ENCODE data around the gene MAP7D1.

MAP7D1 gene

DNA sequence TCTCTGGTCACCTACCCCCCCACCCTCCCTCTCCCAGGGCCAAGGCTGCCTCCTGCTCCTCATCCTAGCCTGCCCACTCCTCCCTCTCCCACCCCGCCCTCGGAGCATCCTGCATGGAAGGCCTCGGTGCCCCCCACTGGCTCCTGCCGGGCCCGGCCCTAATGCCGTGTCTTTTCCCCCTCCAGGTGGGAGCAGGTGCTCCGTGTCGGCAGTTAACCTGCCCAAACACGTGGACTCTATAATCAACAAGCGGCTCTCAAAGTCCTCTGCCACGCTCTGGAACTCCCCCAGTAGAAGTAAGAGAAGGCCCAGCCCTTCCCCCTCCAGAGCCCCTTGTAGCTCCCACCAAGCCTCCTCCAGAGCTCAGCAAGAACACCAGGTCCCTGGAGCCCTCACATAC is 18.8 kb downstream of the MAP7D1 start:
- H3K27me3 ChIP-seq (ENCODE audit: insufficient read depth, low read length), result no peaks in the 10 kb centered on the region
- H3K9ac ChIP-seq (ENCODE audit: low read depth, low read length), result peak overlapping the region; percentile 5; the same call in 1 of the 2 replicates
- H3K27ac ChIP-seq (ENCODE audit: low read depth, low read length), result no peak overlapping the region
- no peak overlapping the region for H3K4me3 ChIP-seq (ENCODE audit: low read length)
- H3K4me1 ChIP-seq (ENCODE audit: insufficient read depth, low read length), result peaks cover 14% of the 10 kb centered on the region; the same call in 1 of the 2 replicates
- no peaks in the 10 kb centered on the region for H3K9me3 ChIP-seq (ENCODE audit: insufficient read depth, low read depth, low read length)
- H3K36me3 ChIP-seq (ENCODE audit: insufficient read depth, low read length), result peaks cover 48% of the 10 kb centered on the region
- 80% methylated on average over 11 of the region's 11 CpGs for WGBS

DNA sequence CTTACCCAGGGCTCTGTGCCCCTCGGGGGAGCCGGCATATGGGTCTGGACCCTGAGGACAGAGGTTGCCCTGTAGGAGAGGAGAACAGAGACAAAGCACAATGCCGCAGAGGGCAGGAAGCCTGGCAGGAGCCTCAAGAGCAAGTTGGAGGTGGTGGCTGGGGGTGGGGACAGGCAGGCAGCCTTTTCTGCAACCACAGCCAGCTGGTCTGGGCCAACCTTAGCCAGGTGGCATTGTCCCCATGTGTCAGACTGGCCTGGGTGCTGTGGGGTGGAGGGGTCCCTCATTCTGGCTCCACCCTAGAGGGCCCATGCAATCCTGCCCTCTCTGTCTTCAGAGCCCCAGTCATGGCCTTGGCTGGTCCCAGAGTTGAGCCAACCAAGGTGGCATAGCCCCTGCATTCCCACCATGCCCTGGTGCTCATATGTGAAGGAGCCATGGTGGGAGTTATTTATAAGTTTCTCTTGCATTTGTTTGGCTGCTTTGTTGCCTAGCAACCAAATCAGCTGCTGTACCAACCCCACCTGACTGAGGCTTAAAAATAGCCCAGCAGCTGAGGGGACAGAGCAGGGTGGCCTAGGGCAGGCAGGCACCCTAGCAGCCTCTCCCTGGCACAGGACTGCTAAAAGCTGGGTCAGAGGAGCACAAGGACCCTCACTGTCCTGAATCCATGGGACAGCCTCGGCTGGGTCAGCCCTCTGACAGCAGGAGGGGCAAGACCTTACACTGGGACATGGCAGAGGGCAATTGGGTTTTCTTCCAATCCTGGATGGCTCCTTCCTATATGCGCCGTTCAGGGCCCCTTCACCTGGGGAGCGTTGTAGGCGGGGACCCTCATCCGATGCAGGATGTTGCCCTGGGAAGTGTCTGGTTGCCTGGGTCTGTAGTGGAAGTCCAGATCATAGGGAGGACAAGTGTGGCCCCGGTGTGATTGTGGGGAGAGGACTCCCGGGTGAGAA is 19.5 kb downstream of the MAP7D1 start:
- Histone ChIP-seq H3K4me1 (ENCODE audit: insufficient read depth, low read length) (peaks cover 14% of the 10 kb centered on the region; the same call in 1 of the 2 replicates), H3K9me3 (ENCODE audit: insufficient read depth, low read depth, low read length) (no peaks in the 10 kb centered on the region), H3K27me3 (ENCODE audit: insufficient read depth, low read length) (no peaks in the 10 kb centered on the region), H3K36me3 (ENCODE audit: insufficient read depth, low read length) (peaks cover 55% of the 10 kb centered on the region), H3K27ac (ENCODE audit: low read depth, low read length) (0 out of 2 replicates have a peak overlapping the region, but pooled peaks have one; percentile 10), H3K4me3 (ENCODE audit: low read length) (peak overlapping the region; percentile 39; the same call in 1 of the 2 replicates), H3K9ac (ENCODE audit: low read depth, low read length) (peak overlapping the region; percentile 43; the same call in 1 of the 2 replicates)
- whole genome bisulfite sequencing, result 91% methylated on average over 11 of the region's 11 CpGs

GRCh38 chr1:36176106-36176949 is 20.4 kb downstream of the MAP7D1 start:
- Histone ChIP-seq H3K9me3 (ENCODE audit: insufficient read depth, low read depth, low read length) (no peaks in the 10 kb centered on the region), H3K36me3 (ENCODE audit: insufficient read depth, low read length) (peaks cover 61% of the 10 kb centered on the region), H3K4me3 (ENCODE audit: low read length) (peak overlapping the region; percentile 39; the same call in 1 of the 2 replicates), H3K4me1 (ENCODE audit: insufficient read depth, low read length) (peaks cover 14% of the 10 kb centered on the region; the same call in 1 of the 2 replicates), H3K9ac (ENCODE audit: low read depth, low read length) (peak overlapping the region; percentile 43; the same call in 1 of the 2 replicates), H3K27ac (ENCODE audit: low read depth, low read length) (no peak overlapping the region), H3K27me3 (ENCODE audit: insufficient read depth, low read length) (no peaks in the 10 kb centered on the region)
- WGBS, result 86% methylated on average over 76 of the region's 76 CpGs

DNA sequence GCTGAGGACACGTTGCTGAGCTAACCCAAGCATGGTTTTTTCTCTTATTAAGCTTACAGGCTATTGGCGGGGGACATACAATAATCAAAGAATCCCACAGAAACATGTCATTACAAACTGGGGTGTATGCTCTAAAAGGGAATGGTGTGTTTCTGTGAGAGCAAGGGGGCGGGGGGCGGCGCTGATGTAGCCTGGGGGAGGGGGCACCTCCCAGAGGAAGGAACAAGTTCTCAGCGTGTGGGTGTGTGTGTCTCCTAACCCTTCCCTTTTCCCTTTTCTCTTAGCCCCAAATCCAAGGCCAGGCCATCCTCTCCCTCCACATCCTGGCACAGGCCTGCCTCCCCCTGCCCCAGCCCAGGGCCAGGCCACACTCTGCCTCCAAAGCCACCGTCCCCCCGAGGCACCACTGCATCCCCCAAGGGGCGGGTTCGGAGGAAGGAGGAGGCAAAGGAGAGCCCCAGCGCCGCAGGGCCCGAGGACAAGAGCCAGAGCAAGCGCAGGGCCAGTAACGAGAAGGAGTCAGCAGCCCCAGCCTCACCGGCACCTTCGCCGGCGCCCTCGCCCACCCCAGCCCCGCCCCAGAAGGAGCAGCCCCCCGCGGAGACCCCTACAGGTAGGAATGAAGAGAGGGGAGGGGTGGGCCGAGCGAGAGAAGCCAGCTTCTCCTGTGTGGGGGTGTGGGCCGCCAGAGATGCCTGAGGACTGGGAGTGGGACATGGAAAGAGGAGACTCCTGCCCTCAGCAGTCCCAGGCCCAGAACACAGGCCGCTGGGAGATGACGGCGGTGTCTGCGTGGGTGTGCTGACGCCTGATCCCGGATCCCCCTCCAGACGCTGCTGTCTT is 21.9 kb downstream of the MAP7D1 start:
- Histone ChIP-seq H3K4me1 (ENCODE audit: insufficient read depth, low read length) (peaks cover 14% of the 10 kb centered on the region; the same call in 1 of the 2 replicates), H3K36me3 (ENCODE audit: insufficient read depth, low read length) (peaks cover 52% of the 10 kb centered on the region), H3K27me3 (ENCODE audit: insufficient read depth, low read length) (no peaks in the 10 kb centered on the region), H3K4me3 (ENCODE audit: low read length) (peak overlapping the region; percentile 61), H3K27ac (ENCODE audit: low read depth, low read length) (peak overlapping the region; percentile 72; the same call in 1 of the 2 replicates), H3K9me3 (ENCODE audit: insufficient read depth, low read depth, low read length) (no peaks in the 10 kb centered on the region), H3K9ac (ENCODE audit: low read depth, low read length) (peak overlapping the region; percentile 71)
- 41% methylated on average over 33 of the region's 33 CpGs for WGBS

GRCh38 chr1:36178471-36179219 is 22.7 kb downstream of the MAP7D1 start:
- Histone ChIP-seq H3K9me3 (ENCODE audit: insufficient read depth, low read depth, low read length) (no peaks in the 10 kb centered on the region), H3K27ac (ENCODE audit: low read depth, low read length) (peak overlapping the region; percentile 72; the same call in 1 of the 2 replicates), H3K36me3 (ENCODE audit: insufficient read depth, low read length) (peaks cover 44% of the 10 kb centered on the region), H3K4me3 (ENCODE audit: low read length) (peak overlapping the region; percentile 61), H3K9ac (ENCODE audit: low read depth, low read length) (peak overlapping the region; percentile 71), H3K4me1 (ENCODE audit: insufficient read depth, low read length) (peaks cover 14% of the 10 kb centered on the region; the same call in 1 of the 2 replicates), H3K27me3 (ENCODE audit: insufficient read depth, low read length) (no peaks in the 10 kb centered on the region)
- 14% methylated on average over 62 of the region's 62 CpGs for WGBS

DNA sequence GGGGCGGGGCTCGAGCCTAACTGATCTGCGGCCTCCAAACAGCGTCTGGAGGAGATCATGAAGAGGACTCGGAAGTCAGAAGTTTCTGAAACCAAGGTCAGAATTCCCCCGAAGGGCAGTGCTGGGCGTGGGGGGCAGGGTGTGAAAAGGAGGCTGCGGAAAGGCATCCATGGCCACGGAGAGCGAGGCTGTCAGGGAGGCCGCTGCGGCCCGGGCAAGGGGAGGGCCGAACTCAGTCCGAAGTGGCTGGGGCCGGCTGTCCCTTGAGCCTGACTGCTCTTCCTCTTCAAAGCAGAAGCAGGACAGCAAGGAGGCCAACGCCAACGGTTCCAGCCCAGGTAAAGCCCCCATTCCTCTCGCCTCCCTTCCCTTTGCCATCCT is 23.2 kb downstream of the MAP7D1 start:
- Histone ChIP-seq H3K27me3 (ENCODE audit: insufficient read depth, low read length) (no peaks in the 10 kb centered on the region), H3K9ac (ENCODE audit: low read depth, low read length) (no peak overlapping the region), H3K4me3 (ENCODE audit: low read length) (peak overlapping the region; percentile 26; the same call in 1 of the 2 replicates), H3K9me3 (ENCODE audit: insufficient read depth, low read depth, low read length) (no peaks in the 10 kb centered on the region), H3K4me1 (ENCODE audit: insufficient read depth, low read length) (peaks cover 14% of the 10 kb centered on the region; the same call in 1 of the 2 replicates), H3K27ac (ENCODE audit: low read depth, low read length) (no peak overlapping the region; the same call in 1 of the 2 replicates), H3K36me3 (ENCODE audit: insufficient read depth, low read length) (peaks cover 39% of the 10 kb centered on the region)
- 67% methylated on average over 19 of the region's 19 CpGs for WGBS

- H3K27ac ChIP-seq (ENCODE audit: low read depth, low read length), result no peak overlapping the region
- 39% methylated on average over 2 of the region's 2 CpGs for WGBS
- no peak overlapping the region for H3K9ac ChIP-seq (ENCODE audit: low read depth, low read length)
These were observed 26.8 kb downstream of the MAP7D1 start for GRCh38 chr1:36182734-36183133.

DNA sequence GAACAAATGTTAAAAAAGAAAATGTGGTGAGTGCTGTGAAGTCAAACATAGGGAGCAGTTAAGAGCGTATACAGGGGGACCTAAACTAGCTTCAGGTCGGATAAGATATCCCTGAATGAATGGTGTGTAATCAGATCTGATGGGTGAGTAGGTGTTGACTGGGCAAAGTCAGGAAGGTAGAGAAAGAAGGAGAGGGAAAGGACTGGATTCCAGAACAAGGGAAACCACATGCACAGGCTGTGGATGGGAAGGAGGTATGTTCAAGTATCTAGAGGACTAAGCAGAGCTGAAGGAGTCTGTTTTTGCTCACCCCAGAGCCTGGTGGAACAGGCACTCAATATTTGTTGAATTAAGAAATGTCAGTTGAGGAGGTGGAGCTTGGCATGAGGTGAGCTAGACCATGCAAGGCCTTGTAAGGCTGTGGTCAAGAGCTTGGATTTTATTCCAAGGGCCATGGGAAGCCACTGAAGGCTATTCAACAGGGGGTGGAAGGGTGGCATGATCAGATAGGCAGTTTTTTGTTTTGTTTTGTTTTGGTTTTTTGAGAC is 27.4 kb downstream of the MAP7D1 start:
- Histone ChIP-seq H3K9me3 (ENCODE audit: insufficient read depth, low read depth, low read length) (no peaks in the 10 kb centered on the region), H3K27ac (ENCODE audit: low read depth, low read length) (no peak overlapping the region), H3K27me3 (ENCODE audit: insufficient read depth, low read length) (no peaks in the 10 kb centered on the region), H3K4me3 (ENCODE audit: low read length) (no peak overlapping the region), H3K36me3 (ENCODE audit: insufficient read depth, low read length) (peaks cover 25% of the 10 kb centered on the region), H3K9ac (ENCODE audit: low read depth, low read length) (no peak overlapping the region), H3K4me1 (ENCODE audit: insufficient read depth, low read length) (peaks cover 7% of the 10 kb centered on the region; the same call in 1 of the 2 replicates)
- WGBS, result 93% methylated on average over 2 of the region's 2 CpGs

More at GRCh38 chr1:36182734-36183133, 26.8 kb downstream of the MAP7D1 start:
- no peak overlapping the region for H3K4me3 ChIP-seq (ENCODE audit: low read length)
- no peaks in the 10 kb centered on the region for H3K9me3 ChIP-seq (ENCODE audit: insufficient read depth, low read depth, low read length)
- H3K27me3 ChIP-seq (ENCODE audit: insufficient read depth, low read length), result no peaks in the 10 kb centered on the region
- H3K4me1 ChIP-seq (ENCODE audit: insufficient read depth, low read length), result peaks cover 5% of the 10 kb centered on the region; the same call in 1 of the 2 replicates
- peaks cover 25% of the 10 kb centered on the region for H3K36me3 ChIP-seq (ENCODE audit: insufficient read depth, low read length)

DNA sequence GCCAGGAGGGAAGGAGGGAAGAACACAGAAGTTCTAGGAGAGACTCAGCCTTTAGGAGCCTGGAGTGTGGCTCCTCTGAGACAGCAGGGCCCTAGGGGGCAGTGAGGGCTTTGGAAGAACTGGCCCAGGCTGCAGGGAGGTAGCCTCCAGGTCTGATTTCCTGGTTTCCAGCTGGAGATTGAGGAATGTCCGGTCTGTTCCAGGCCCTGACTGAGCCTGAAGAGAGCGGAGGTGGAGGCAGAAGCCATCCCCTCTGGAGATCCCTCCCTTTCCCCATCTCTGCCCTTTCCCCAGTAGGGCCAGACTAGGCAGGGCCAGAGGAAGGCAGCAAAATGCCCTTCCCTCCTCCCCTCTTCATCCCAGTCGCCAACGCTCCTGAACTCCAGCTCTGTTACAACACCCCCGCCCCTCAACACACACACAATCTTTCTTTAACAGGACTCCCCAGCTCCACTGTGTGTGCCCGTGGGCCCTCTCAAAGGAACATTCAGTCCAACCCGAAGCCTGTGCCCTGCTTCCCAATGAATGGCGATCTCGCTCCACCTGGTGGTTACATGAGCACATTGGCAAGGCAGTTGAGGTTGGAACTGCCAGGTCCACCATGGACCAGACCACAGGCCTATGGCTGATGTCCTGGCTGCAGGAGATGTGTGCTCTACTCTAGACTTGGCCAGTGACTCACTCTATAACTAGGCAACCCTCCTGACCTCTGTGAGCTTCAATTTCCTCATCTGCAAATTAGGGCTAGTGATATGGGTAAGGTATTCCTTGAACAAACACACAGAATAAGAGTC is 32.0 kb downstream of the MAP7D1 start:
- H3K4me3 ChIP-seq (ENCODE audit: low read length), result peak overlapping the region; percentile 35
- H3K4me1 ChIP-seq (ENCODE audit: insufficient read depth, low read length), result 0 out of 2 replicates have a peak, but pooled peaks cover 2% of the 10 kb centered on the region
- no peaks in the 10 kb centered on the region for H3K27me3 ChIP-seq (ENCODE audit: insufficient read depth, low read length)
- H3K9me3 ChIP-seq (ENCODE audit: insufficient read depth, low read depth, low read length), result no peaks in the 10 kb centered on the region
- WGBS, result 5% methylated on average over 9 of the region's 9 CpGs
- no peaks in the 10 kb centered on the region for H3K36me3 ChIP-seq (ENCODE audit: insufficient read depth, low read length)
- H3K27ac ChIP-seq (ENCODE audit: low read depth, low read length), result peak overlapping the region; percentile 22; the same call in 1 of the 2 replicates
- H3K9ac ChIP-seq (ENCODE audit: low read depth, low read length), result peak overlapping the region; percentile 43; the same call in 1 of the 2 replicates

Measured in HUES64 (cell line).